NK-92 (cell line): Measurements from ENCODE around the gene TSPAN4.
A peak's percentile ranks its signal among the peaks of the same experiment; 100 is the strongest.

Experiments used
- DNase-seq: peaks from one replicate; lab custom pipeline; 2025; ENCODE audit not compliant: unreplicated experiment; lab: John Stamatoyannopoulos, UW

Gene TSPAN4, protein sequence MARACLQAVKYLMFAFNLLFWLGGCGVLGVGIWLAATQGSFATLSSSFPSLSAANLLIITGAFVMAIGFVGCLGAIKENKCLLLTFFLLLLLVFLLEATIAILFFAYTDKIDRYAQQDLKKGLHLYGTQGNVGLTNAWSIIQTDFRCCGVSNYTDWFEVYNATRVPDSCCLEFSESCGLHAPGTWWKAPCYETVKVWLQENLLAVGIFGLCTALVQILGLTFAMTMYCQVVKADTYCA

DNA sequence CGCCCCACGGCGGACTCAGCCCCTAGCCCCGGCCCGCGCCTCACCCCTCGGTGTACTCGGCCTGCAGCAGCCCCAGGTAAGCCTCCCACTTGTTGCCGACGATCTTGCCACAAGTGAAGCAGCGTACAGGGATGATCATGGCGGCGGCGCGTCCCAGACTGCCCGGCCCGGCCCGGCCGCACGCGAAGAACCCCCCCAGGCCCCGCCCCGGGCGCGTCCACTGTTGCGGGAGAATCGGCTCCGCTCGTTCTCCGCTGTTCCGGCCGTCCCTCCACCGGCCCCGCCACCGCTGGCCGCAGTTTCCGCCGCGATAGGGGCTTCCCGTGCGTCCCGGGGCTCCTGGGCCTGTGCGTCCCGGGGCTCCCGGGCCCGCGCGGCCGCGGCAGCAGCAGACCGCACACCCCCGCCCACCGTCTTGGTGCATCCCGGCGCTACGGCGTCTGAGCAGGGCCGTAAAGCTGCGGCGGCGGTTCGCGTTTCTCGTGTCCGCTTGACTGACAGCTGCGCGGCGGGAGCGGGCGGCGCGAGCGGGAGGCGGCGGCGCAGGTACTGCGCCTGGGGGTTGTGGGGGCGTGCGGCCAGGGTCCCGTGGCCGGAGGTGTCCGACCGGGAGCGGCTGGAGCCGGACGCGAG is at the start of gene TSPAN4, which contains the start of gene POLR2L:
TSS of gene TSPAN4 (plus strand) at position 483 of the 633 bp plus-strand sequence. CDS start 7,453 bp downstream, outside the sequence.
TSS of gene POLR2L (minus strand) at position 160 of the 633 bp plus-strand sequence. CDS start at position 139, 21 bp downstream.
- DNase-seq = no peak

- no peak for DNase-seq
These were observed 49.8 kb upstream of the TSPAN4 start for GRCh38 chr11:792873-793272.

- DNase-seq = no peak
These were observed 49.1 kb upstream of the TSPAN4 start for GRCh38 chr11:793556-793955.

GRCh38 chr11:794013-794765 is 48.5 kb upstream of the TSPAN4 start:
- DNase-seq = no peak

GRCh38 chr11:794766-795633 is 47.7 kb upstream of the TSPAN4 start:
- DNase-seq = no peak

DNA sequence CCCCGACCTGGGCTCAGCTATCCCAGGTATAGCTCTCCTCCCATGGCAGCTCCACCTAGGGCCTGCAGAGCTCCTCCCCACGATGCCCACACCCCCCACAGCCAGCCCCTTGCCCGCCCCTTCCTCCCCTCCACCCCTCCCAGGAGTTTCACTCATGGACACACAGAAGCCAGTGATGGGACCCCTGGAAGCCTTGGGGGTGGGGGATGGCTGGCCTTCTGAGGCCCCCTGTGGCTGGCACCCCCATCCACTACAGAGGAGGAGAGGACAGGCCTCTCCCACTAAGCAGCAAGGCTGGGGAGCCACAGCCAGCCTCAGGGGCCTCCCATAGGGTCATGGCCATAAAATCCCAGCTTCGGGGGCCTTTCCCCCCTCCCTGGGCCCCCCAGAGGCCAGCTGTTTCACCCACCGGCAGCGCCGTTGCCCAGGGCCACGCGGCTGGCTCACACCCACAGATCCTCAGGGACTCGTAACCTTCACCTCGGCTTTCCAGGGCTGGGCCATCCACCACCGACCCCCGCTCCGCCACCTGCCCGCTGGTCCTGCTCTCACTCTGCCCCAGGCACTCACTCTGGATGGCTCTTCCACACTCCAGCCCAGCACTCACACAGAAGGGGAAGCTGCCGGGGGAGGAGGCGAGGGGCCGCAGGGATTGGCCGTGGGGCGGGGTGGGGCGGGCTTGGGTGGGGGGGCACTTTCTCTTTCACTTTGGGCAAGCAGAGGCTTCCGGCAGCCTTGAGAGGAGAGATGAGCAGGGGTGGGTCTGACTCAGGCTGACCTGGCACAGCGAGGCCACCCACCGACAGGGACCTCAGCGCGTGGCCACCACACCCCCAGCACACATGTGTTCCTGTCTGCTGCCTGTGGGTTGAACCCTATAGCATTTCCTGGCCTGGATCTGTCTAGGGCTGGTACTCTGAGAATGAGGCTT is 46.8 kb upstream of the TSPAN4 start:
- peak; percentile 38 for DNase-seq

DNA sequence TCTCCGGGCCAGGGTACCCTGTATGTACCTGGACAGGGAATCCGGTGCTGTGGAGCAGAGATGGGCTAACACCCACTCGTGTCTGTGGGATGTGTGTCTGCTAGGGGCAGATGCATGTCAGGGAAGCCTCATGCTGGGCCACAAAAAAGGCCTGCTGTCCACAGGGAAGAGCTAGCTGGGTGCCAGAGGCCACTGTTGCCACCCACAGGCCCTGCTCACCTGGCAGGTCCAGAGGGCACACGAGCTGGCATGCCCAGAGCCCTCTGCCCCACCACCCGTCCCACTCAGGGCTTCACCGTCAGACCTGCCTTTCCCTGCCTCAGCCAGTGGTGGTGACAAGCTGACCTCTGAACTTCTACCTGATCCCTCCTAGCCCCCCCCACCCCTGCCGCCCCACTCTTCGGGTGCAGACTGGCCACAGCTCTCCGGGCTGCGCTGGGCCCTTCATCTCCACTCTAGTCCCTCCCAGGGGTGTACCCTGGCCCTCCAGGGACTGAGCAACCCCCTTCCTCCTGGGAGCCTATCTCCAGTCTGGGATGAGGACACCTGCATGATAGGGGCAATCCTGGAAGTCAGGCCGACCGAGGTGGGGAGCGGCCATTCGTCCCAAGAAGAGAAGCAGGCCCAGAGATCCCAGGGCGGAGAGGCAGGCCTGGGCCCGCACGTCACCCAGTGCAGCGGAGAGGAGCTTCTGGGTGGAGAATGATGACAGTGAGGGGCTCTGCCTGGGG is 45.9 kb upstream of the TSPAN4 start:
- DNase-seq = no peak

GRCh38 chr11:797296-798092 is 45.2 kb upstream of the TSPAN4 start:
- DNase-seq = no peak

DNA sequence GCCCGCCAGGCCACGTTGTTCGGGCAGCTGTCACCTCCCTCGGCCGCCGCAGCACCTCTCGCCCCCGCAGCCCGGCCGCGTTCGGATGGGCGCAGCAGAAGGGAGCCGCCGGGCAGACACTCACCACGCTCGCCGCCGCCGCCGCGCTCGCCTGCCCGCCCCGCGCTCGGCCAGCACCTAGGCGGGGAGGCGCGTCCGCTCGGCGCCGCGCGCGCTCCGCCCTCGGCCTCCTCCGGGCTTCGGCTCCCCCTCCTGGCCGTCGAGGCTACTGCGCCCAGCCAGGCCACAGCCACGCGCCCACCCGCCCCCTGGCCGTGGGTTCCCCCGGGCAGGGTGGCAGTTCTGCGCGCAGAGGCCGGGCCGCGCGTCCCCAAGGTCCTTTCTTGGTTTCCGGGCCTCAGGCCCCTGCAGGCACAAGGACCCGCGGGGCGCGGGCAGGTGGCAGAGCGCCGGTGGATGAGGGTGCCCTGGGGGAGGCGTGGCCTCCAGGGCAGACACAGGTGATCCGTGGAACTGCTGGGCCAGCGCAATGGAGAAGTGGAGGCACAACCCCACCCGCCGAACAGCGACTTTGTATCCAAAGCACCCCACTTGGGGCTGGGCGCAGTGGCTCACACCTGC is 44.4 kb upstream of the TSPAN4 start, which contains the start of gene SLC25A22:
TSS of gene SLC25A22 (minus strand) at position 189 of the 621 bp plus-strand sequence. CDS start 3,275 bp downstream, outside the sequence.
- no peak for DNase-seq

DNA sequence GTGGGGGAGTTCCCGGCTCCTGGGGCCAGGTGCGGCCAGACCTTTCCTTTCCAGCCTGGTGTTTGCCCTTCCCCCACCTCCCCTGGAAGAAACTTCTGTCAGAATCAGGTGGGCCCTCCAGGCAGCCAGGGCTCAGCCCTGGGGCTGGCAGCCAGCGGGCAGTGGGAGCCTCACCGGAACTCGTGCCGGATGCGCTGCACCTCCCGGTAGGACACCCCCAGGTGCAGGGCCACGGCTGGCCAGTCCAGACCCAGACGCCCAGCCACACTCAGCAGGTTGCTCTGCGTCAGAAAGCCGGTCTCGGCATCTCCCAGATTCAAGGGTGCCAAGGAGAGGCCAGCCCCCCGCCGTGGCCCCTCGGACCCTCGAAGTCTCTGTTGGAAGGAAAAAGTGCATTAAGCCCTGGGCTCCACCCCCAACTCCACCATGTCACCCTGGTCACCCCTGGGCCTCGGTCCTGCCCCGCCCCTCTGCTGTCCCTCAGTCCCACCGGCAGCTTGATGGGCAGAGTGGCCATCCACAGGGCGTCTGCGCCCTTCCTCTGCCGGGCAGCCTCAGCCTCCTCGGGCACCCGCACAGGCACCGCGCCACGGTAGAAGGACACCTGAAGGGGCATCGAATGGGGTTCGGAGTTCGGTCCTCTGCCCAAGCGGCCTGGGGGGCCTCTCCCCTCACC is 42.9 kb upstream of the TSPAN4 start:
- DNase-seq = no peak

- DNase-seq = no peak
These were observed 42.2 kb upstream of the TSPAN4 start for GRCh38 chr11:800473-800872.

- DNase-seq = no peak
These were observed 41.4 kb upstream of the TSPAN4 start for GRCh38 chr11:801097-801780.

GRCh38 chr11:802018-802617 is 40.5 kb upstream of the TSPAN4 start:
- no peak for DNase-seq

- no peak for DNase-seq
These were observed 39.8 kb upstream of the TSPAN4 start for GRCh38 chr11:802693-803466.

DNA sequence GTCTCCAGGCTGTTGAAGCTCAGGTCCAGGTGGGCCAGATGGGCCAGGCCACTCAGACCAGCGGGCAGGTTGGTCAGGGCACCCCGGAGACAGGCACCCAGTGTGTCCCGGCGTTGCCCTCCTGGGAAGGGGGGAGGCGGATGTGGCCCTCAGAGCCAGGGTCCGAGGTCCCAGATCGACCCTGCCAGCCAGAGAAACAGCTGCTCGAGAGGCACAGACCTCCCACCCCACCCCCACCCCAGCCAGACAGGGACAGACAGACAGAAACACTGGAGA is 39.2 kb upstream of the TSPAN4 start:
- DNase-seq = no peak
